Measurements from ENCODE around the gene AFG3L2. TPM values are rescaled to one million over a fixed set of nuclear protein-coding genes. Genes with fewer than 3 reads are reported as not detected.

AFG3L2 gene
- total and polyA plus RNA-seq, 2 of the 13 experiments (the other 11 are each of a cell fraction or from before 2014, with no cell fraction given) = 28.6 to 86.9 TPM

DNA sequence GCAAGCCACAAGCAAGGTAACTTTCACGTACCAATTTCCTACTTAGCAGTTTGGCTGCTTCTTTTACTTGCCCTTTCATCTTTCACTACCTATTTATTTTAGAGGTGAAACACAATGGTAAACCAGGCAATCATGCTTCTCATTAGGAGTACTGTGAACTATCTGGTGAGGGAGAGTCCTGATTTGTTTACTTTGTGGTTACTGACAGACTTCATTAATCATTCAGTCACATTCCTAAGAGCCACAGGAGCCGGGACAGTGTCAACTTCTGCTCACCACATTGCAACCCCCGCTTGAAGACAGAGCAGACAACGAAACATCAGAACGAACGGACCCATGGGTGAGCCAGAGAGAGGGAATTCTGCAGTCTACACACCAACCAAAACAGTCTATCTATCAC is 40.1 kb downstream of the AFG3L2 start (continued):
- TF ChIP-seq AGO1 (IDR thresholded peaks at IDR 0.05; ENCODE audit: low read depth, low read length, poor library complexity, severe bottlenecking) (no peak), SOX6 (IDR thresholded peaks at IDR 0.05) (no peak), SOX6 (CRISPR knock-in tag; IDR thresholded peaks at IDR 0.05) (peak; percentile 77), XBP1 (CRISPR knock-in tag; IDR thresholded peaks at IDR 0.05) (no peak), NR1H2 (CRISPR knock-in tag; IDR thresholded peaks at IDR 0.05; ENCODE audit: borderline replicate concordance, low read depth) (no peak), ZNF891 (CRISPR knock-in tag; IDR thresholded peaks at IDR 0.05) (no peak), ZBTB10 (CRISPR knock-in tag; IDR thresholded peaks at IDR 0.05; ENCODE audit: borderline replicate concordance) (no peak), TEAD3 (CRISPR knock-in tag; optimal IDR thresholded peaks at IDR 0.05; ENCODE audit: borderline replicate concordance) (peak; percentile 78), DR1 (CRISPR knock-in tag; IDR thresholded peaks at IDR 0.05) (no peak), ZNF362 (CRISPR knock-in tag; IDR thresholded peaks at IDR 0.05; ENCODE audit: borderline replicate concordance) (no peak), HNF4G (IDR thresholded peaks at IDR 0.05; ENCODE audit: borderline replicate concordance, low read depth, low read length) (no peak; the same call in 1 of the 2 replicates), HNF4G (CRISPR knock-in tag; IDR thresholded peaks at IDR 0.05; ENCODE audit: borderline replicate concordance, low read depth) (no peak), ZNF747 (CRISPR knock-in tag; IDR thresholded peaks at IDR 0.05; ENCODE audit: borderline replicate concordance) (no peak), KDM6A (CRISPR knock-in tag; IDR thresholded peaks at IDR 0.05; ENCODE audit: low read depth) (no peak), HOXA5 (CRISPR knock-in tag; IDR thresholded peaks at IDR 0.05) (peak; percentile 98), NKX3-1 (CRISPR knock-in tag; IDR thresholded peaks at IDR 0.05) (0 out of 2 replicates have a peak, but pooled peaks have one; percentile 26), ZNF792 (CRISPR knock-in tag; IDR thresholded peaks at IDR 0.05) (0 out of 2 replicates have a peak, but pooled peaks have one; percentile 25), ZBTB44 (CRISPR knock-in tag; IDR thresholded peaks at IDR 0.05) (no peak), ZNF510 (CRISPR knock-in tag; IDR thresholded peaks at IDR 0.05; ENCODE audit: low read depth) (no peak), SIN3B (IDR thresholded peaks at IDR 0.05; ENCODE audit: low read length) (no peak), ZNF205 (CRISPR knock-in tag; IDR thresholded peaks at IDR 0.05) (no peak), ZNF569 (CRISPR knock-in tag; IDR thresholded peaks at IDR 0.05; ENCODE audit: borderline replicate concordance) (no peak)
- TF ChIP-seq, protein P1, sequence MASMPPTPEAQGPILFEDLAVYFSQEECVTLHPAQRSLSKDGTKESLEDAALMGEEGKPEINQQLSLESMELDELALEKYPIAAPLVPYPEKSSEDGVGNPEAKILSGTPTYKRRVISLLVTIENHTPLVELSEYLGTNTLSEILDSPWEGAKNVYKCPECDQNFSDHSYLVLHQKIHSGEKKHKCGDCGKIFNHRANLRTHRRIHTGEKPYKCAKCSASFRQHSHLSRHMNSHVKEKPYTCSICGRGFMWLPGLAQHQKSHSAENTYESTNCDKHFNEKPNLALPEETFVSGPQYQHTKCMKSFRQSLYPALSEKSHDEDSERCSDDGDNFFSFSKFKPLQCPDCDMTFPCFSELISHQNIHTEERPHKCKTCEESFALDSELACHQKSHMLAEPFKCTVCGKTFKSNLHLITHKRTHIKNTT (CRISPR knock-in tag; IDR thresholded peaks at IDR 0.05) = no peak

Measured in HepG2 (cell line).